Lower lobe of right lung (tissue), 2 donors: ENCODE results near the gene MGME1. TPM values are rescaled to one million over a fixed set of nuclear protein-coding genes. Genes with fewer than 3 reads are reported as not detected.
A peak's percentile ranks its signal among the peaks of the same experiment; 100 is the strongest.

Experiments used
- ATAC-seq, 2 donors: fragments of 200-7000 bp; cut with Tn5 transposase; one replicate each; pipeline ENCODE4 v1.9.1; 2020 to 2022; ENCODE audit warnings: mild to moderate bottlenecking in 2 of 2, moderate library complexity in 2 of 2
- DNase-seq: peaks from one replicate; pipeline ENCODE4 v3.0.0-alpha.2; 2020
- H3K27ac ChIP-seq: fragments of 200-600 bp; one replicate; pipeline ENCODE4 v1.8.0; 2022
- H3K27me3 ChIP-seq: fragments of 200-600 bp; one replicate; pipeline ENCODE4 v1.8.0; 2022; ENCODE audit warnings: low read depth
- H3K36me3 ChIP-seq: fragments of 200-600 bp; one replicate; pipeline ENCODE4 v1.8.0; 2022; ENCODE audit warnings: mild to moderate bottlenecking
- H3K4me1 ChIP-seq: fragments of 200-600 bp; one replicate; pipeline ENCODE4 v1.8.0; 2022
- H3K4me3 ChIP-seq: fragments of 200-600 bp; one replicate; pipeline ENCODE4 v1.8.0; 2022; ENCODE audit warnings: mild to moderate bottlenecking
- H3K9me3 ChIP-seq: fragments of 200-600 bp; one replicate; pipeline ENCODE4 v1.8.0; 2022
- intact Hi-C: fragments of 100-400 bp; cut with DNase I; formaldehyde crosslinking; loops from one replicate; pipeline ENCODE4 v1.11.0; 2022
- total RNA-seq: library from RNA; stranded (reverse); fragmentation: NEBNext Ultra II Directional; extraction: Animal tissue kit (Norgen Biotek cat#: 25700); gene quantifications from one replicate; pipeline ENCODE4 v1.2.1, GENCODE V29; 2021
- TF ChIP-seq, protein P1 (sequence below): fragments of 200-600 bp; IDR thresholded peaks from one replicate; pipeline ENCODE4 v1.8.0; 2022; ENCODE audit warnings: antibody characterized with exemption, mild to moderate bottlenecking
- donor health status: DM: no; HTN: yes; CAD: no; lungs with severe emphysema.

MGME1 gene
- total RNA-seq, 1 donor from 2014 or later, result 11.3 TPM

DNA sequence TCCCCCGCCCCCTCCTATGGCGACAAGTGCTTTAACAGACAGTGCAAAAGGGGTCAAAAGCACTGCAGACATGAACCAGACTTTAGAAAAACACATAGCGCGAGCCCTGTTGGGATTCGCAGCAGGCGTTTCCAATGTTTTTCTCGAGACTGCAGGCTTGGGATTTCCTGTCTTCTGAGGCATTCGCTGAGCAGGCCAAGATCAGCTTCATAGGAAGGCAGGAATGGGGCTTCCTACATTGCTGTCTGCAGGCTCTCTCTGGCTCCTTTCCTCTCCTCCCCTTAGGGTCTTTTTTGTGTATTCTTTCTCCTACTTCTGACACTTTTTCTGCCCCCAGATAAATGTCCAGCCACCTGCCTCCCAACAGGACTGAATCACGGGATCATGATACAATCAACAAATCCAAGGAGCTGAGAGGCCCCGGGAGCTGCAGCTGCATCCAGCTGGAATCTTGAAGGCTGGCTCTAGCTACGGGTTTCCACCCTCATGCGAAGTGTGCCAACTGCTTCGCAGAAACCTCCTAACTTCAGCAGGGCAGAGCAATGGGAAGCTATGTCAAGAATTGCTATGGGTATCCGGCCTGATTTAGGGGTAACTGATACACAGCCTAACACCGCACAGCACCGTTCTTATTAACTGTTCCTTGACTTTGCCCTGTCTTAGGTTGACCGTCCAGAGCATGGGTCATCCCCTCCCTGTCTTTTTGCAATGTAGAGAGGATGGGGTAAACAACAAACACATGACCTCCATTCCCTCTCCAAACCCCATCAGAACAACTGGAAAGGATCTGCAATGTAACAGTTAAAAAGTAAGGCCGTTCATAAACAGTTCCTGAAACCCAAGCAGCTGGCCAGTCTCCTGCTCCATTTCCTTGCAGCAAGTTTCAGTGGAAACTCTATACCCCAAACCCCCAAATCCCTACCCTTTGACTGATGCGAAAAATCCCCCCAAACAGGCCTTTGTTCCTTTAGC is 31.8 kb upstream of the MGME1 start:
- Histone ChIP-seq H3K36me3 (peaks cover 18% of the 10 kb centered on the region), H3K4me3 (no peak overlapping the region), H3K9me3 (no peaks in the 10 kb centered on the region), H3K4me1 (peaks cover 43% of the 10 kb centered on the region), H3K27me3 (no peaks in the 10 kb centered on the region), H3K27ac (peak overlapping the region; percentile 44)
- TF ChIP-seq, protein P1, sequence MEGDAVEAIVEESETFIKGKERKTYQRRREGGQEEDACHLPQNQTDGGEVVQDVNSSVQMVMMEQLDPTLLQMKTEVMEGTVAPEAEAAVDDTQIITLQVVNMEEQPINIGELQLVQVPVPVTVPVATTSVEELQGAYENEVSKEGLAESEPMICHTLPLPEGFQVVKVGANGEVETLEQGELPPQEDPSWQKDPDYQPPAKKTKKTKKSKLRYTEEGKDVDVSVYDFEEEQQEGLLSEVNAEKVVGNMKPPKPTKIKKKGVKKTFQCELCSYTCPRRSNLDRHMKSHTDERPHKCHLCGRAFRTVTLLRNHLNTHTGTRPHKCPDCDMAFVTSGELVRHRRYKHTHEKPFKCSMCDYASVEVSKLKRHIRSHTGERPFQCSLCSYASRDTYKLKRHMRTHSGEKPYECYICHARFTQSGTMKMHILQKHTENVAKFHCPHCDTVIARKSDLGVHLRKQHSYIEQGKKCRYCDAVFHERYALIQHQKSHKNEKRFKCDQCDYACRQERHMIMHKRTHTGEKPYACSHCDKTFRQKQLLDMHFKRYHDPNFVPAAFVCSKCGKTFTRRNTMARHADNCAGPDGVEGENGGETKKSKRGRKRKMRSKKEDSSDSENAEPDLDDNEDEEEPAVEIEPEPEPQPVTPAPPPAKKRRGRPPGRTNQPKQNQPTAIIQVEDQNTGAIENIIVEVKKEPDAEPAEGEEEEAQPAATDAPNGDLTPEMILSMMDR, result no peak
- DNase-seq (peak; percentile 58), ATAC-seq (peak in 1 of 2 donors; percentile 25)
- intact Hi-C loops, result no loop called here

DNA sequence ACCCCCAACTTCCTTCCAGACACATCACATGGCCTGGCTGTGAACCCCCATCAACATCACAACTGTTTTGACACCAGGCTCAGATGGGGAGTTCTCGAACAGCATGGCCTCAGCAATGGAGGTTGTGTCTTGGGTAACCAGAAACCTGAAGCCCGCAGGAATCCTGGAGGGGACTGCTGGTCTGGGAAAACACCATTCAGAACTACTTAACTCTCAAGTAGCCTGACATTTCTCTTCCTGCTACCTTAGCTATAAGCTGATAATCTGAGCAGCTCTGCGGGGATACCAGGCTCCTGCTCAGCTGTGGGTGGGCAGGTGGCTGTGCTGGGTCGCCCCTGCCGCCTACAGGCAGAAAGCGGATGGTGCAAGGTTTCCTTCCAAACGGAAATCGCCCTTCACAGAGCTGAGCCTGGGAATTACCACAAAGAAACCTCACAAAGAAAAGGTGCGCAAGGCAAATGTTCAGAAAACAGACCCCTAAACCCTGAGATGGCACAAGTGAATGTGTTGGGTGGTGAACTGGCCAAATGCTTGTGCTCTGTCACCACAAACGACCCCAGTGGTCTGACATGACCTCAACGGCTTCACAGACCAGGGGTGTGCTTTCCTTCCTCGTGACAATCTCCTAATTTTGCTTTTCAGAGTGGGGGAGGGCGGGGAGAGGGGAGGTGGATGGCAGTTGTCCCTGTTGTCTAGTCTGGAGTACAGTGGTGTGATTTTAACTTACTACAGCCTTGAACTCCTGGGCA is 29.8 kb upstream of the MGME1 start:
- TF ChIP-seq, protein P1, result peak; percentile 91
- Histone ChIP-seq H3K4me1 (peaks cover 51% of the 10 kb centered on the region), H3K27me3 (no peaks in the 10 kb centered on the region), H3K9me3 (no peaks in the 10 kb centered on the region), H3K36me3 (peaks cover 38% of the 10 kb centered on the region), H3K27ac (peak overlapping the region; percentile 13), H3K4me3 (no peak overlapping the region)
- intact Hi-C loops, result no loop called here
- ATAC-seq (peak; percentile 86 to 89), DNase-seq (peak; percentile 72)

DNA sequence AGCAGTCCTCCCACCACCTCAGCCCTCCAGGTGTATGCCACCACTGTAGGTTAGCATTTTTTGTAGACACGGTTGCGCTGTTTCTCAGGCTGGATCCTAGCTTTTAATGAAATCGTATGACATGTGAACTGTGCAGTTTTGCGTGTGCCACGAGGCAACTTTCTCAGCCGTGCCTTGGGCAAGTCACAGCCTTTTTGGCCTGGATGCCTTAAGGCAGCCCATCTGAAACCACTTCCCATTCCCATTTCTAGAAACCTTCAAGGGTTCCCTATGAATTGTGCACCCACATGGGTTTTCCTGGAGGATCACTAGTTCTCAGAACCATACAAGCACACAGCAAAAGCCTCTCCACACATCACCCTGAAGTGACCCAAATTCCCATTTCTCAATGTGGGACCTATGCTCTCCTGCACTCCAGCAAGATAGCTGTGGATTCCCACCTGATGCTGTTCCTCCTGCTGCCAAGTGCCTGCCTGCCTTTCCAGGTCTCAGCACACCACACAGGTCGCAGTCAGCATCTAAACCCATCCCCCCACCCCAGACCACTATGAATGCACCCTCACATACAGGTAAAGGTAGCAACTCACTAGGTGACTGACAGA is 29.1 kb upstream of the MGME1 start:
- DNase-seq (no peak), ATAC-seq (no peak)
- peaks cover 51% of the 10 kb centered on the region for H3K4me1 ChIP-seq
- H3K9me3 ChIP-seq, result no peaks in the 10 kb centered on the region
- H3K36me3 ChIP-seq, result peaks cover 45% of the 10 kb centered on the region
- no peaks in the 10 kb centered on the region for H3K27me3 ChIP-seq
- no peak overlapping the region for H3K4me3 ChIP-seq
- intact Hi-C loops, result no loop called here
- peak overlapping the region; percentile 13 for H3K27ac ChIP-seq
- TF ChIP-seq, protein P1, result no peak

DNA sequence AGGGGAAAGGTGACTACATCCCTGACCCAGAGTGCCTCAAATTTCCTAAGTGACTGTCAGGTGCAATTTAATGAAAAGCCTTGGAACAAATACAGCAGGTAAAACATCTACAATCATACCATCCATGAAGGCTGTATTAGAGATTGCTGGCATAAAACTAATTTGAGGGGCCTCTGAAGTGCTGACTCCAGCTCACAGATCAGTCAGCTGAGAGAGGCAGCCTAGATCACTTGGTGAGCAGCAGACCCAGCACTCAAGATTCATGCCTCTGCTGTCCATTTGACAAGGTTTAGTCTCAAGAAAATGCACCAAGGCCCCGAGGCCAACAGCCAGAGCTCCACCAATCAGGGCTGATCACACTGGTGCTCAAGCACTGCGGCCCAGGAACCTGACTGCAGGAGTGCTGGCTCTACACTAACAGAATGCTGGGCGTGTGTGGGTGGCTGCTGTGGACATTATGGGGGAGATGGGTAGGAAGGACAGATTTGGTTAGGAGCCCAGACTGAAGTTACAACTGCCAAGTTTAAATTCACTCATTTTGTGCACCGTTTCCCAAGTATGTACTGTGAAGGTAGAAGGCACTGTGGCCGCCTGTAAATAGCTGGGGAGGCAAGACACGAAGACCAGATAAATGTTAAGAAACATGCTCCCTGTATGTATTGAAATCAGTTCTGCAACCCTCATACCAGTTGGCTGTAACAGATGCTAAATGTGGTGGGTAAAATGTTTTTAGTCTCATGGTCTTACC is 28.4 kb upstream of the MGME1 start:
- H3K4me3 ChIP-seq, result no peak overlapping the region
- peaks cover 51% of the 10 kb centered on the region for H3K4me1 ChIP-seq
- TF ChIP-seq, protein P1, result no peak
- H3K27ac ChIP-seq, result no peak overlapping the region
- H3K9me3 ChIP-seq, result no peaks in the 10 kb centered on the region
- no peaks in the 10 kb centered on the region for H3K27me3 ChIP-seq
- intact Hi-C loops, result no loop called here
- H3K36me3 ChIP-seq, result peaks cover 52% of the 10 kb centered on the region
- DNase-seq (no peak), ATAC-seq (no peak)
